Suppressor macrophage treated with lipopolysaccharide for 1 hour (primary cell): Measurements from ENCODE around the gene DNAH10.
"Not testable (repeated sequence)": the region's sequence is repeated elsewhere in the genome, so short reads cannot be mapped to it uniquely, and the experiment has no call there.

Experiments used
- DNase-seq, 3 donors: peaks; one replicate each; pipeline ENCODE4 v3.0.0-alpha.2; 2020 to 2022

The DNAH10 gene

DNA sequence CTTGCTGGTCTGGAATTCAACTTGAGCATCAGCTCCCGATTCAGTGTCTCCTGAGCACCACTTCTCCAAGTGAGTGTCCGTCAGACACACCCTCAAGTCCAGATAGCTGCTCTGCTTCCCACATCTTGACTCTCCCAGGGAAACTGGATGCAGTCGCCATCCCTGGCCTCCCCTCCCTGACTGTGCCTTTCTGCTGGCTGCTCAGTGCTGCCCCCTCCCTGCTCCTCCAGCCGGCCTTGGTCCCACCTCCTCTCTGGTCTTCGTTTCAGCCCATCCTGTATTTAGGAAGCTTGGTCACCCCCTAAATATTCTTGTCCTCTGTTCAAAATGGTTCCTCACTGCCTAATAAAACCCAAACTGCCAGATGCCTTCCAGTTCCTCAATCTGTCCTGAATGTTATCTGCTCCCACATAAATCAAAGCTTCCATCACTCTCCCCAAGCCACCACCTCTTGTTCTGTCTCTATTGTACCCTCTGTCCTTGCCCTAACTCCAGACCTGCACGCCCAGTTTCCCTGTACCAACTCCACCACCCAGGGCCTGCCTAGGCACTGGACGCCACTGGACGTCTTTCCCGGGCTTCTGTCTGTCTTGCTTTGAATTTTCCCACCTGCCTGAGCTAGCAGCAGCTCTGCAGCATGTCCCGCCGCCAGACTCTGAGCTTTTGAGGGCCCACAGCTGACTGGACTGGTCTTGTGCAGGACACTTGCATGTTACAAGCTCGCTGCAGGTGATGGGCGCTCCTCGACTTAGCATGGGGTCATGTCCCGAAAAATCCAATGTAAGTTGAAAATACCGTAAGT lies 176.8 kb downstream of the DNAH10 start:
- no peak for DNase-seq

DNA sequence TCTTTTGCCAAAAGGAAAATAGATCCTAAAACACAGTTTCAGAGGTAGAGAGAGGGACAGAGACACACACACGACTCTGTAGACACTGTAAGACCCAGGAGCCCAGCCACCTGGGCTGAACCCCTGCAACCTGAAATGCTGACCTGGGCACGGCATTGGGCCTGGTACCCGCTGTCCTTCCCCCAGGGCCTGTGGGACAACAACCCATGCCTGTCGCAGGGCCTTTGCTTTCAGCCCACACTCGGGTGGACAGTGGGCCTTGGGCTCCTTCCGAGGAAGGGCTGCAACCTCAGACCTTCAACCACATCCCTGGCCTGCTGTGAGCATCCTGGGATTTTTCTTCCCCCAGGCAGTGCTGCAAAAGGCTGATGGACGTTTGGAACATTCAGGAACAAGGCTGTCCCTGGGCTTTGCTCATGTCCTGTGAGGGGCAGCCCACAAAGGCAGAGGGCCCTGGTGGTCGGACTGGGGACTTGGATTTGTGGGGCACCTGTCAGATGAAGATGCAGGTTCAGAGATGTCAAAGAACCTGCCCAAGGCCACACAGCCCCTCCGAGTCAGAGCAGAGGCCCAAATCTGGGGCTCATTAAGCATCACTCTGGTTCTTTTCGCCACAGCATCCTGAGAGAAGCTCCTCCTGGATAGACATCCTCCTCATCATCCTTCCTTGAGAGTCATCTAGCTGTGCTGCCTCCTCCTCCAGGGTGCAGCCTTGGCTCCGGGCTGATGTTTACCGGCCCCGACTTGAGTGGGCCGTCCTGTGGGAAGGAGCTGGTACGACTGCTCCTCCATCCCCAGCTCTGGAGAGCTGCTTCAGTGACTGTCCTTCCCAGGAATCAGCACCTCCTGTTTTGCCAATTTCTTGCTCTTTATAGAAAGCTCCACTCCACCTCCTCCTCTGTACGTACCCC lies 177.9 kb downstream of the DNAH10 start:
- no peak for DNase-seq

DNA sequence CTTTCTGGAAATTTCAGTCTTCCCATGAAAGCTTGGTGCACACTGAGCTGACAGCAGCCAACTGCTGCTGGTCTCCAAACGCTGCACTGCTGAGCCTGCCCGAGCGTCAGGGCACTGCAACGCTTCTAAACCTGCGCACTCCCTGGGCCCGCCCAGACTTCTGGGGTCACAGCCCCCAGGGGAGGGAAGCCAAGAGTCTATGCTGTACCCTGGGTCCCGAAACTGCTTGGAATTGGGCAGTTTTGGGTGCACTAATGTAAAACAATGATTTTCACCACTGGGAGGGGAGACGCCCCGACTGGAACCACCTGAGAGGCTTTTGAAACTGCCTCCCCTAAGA lies 178.5 kb downstream of the DNAH10 start:
- DNase-seq, result no peak

DNA sequence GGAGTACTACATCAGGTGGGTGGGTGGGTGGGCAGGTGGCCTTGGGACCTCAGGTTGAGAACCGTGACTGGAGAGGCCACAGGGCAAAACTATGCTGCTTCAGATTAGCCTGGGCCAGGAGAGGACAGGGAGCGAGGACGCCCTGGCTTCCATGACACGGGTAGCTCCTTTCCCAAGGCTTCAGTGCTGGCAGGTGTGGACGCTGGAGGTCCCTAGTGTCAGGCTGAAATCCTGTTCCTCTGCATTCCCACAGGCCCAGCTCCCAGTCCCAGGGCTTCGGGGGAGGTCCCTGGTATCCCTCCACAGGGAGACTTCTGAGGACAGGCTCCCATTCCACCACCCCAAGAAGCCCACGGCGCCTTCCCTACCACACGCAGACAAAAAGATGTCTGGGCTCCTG lies 178.9 kb downstream of the DNAH10 start:
- DNase-seq, result no peak

DNA sequence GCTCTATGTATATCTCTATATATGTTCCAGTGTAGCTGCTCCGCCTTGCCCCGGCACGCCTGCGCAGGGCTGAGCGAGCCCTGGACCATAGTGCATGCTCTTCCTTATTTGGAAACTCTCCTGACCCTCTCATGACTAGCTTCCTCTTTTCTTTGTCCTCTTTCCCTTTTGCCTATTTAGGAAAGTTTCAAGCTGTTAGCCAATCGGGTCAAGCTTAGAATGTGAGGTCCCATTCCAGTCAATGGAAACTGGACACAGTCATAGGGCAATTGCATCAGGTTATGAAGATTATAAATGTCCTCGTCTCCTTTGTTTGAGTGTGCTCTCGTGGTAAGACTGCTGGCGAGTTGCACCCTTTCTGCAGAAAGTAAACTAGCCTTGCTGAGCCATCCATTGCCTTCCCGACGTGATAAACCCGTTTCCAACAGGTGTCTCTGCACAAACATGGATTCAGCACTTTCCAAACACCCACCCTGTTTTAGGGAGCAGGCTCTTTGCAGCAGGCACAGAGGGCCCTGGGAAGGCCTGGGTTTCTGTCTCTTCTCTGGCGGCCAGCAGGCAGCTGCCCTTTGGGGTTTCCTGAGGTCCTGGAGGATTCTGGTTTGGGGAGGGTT lies 179.6 kb downstream of the DNAH10 start:
- peak; percentile 85 to 94 (median 89) for DNase-seq

DNA sequence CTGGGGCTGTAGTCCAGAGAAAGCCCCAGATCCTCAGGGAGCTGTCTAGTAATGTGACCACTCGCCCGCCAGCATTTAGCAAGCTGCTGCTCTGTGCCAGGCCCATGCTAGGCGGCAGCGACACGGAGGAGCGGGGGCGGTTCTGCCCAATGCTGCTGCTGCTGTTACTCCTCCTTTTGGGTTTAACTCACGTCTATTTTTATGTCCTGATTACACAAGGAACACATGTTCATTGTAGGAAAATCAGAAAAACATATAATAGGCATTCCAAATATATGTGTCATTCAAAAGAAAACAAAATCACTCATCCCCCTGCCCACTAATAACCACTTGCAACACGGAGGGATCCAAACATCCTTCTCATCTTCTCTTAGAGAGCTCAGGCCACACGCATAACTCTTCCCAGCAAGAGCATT lies 180.1 kb downstream of the DNAH10 start:
- DNase-seq, result peak in 1 of 3 donors; percentile 15

DNA sequence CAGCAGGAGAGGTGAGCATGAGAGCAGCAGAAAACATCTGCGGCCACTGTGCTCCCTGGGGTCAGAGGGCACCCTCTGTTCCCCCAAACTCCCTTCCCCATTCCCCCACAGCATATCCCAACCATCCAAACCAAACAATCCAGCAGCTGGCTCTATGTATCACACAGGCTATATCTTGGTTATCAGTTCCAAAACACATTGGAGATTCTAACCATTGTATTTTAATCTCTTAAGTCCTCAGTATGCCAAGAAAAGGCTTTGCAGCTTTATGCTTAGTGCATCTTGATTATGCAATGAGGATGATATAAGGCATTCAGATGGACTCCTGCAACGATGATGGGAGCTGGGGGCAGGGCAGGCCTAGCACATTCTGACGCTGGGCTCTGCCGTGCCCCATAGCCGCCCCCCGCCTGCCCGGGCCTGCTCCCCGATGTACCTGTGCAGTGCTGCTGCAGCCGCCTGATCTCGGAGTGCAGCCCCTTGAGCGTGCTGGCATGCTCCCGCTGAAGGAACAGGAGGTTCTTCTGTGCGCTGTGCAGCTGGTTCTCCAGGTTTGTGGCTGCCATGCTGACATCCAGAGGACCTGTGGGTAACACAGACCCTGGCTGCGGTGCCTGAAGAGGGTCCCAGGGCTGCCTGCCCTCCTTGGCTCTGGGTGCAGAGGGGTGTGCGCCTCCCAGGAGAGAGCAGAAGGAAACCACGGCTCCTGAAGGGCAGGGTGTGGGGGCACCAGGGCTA lies 181.0 kb downstream of the DNAH10 start:
- DNase-seq, result no peak

DNA sequence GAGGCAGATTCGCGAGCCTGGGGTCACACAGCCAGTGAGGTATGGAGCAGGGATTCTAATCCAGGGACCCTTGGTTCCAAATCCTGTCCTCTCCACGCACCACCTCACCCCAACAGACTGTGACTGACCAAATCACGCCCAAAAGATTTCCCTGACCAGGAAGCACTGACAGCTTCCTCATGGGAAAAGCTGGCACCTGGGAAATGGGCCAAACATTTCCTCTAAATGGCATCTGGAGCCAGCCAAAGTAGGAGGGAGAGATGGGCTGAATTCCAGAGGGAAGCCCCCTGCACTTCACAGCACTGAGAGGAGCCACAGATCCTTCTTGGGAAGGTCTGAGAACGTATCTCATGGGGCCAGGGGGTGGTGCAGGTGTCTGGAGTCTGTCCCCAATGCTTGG lies 181.7 kb downstream of the DNAH10 start:
- no peak for DNase-seq

DNA sequence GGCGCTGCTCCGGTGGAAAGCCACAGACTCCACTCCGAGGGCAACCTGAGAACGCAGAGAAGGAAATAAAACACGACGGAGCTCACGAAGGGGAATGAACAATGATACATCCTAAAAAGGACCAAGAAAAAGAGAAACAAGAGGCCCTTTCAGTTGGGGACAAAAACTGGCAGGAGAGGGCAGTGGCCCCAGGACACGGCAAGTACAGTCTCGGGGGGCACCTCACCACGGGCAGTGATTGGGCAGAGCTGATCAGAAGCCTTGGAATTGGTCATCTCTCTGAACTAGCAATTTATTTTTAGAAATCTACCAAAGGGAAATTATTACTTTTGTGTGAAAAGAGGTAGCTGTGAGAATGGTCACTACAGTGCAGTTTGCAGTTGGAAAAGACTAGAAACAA lies 182.6 kb downstream of the DNAH10 start:
- no peak for DNase-seq

DNA sequence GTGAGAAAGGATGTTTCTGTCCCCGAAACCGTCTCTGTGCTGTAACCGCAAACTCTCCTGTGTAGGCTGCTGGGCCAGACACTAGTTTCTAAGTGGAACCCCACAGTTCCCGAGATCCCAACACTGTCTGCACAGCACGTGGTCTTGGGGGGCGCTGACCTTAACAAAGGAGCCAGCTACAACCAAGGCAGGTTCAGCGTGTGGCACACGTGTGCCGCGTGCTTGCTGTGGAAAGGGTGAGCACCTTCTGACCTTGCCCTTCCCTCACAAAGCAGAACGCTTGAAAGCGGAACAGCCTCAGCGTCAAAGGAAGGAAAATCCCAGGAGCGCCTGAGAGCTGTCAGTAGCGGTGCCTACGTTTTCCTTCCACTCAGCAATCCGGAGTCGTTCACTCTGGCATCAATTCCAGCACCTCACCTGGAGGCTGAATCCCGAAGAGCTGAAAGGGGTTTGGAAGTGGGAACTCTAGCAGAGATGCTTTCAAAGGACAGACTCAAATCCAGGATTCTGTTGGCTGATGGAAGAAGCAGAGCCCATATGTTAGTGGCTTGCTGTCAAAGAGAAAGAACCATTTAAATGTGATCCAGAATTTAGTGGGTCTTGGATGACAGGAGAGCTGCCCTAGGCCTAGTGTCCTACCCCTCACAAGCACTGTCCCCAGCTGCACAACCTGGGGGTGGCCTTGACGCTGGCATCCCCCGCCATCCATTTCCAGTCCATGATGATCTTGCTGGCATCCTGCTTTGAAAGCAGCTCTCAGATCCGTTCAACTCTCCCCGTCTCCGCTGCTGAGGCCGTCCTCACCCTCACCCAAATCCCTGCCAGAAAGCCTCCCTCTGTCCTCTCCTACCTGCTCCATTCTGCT lies 183.4 kb downstream of the DNAH10 start:
- no peak for DNase-seq

DNA sequence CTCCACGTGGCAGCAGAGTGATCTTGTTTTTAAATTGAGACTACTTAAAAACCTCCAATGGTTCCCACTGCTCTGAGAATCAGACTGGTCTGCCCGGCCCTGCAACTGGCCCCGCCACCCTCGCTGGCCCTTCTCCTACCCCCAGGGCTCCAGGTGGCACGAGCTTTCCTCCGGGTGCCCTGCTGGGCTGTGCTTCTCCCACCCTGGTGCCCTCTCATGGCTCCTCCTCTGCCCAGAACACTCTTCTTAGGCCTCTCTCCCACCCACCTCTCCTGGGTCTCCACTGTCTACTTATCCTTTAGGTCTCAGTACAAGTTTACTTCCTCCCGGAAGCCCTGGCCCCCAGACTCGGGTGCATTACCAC lies 184.0 kb downstream of the DNAH10 start:
- no peak for DNase-seq

DNA sequence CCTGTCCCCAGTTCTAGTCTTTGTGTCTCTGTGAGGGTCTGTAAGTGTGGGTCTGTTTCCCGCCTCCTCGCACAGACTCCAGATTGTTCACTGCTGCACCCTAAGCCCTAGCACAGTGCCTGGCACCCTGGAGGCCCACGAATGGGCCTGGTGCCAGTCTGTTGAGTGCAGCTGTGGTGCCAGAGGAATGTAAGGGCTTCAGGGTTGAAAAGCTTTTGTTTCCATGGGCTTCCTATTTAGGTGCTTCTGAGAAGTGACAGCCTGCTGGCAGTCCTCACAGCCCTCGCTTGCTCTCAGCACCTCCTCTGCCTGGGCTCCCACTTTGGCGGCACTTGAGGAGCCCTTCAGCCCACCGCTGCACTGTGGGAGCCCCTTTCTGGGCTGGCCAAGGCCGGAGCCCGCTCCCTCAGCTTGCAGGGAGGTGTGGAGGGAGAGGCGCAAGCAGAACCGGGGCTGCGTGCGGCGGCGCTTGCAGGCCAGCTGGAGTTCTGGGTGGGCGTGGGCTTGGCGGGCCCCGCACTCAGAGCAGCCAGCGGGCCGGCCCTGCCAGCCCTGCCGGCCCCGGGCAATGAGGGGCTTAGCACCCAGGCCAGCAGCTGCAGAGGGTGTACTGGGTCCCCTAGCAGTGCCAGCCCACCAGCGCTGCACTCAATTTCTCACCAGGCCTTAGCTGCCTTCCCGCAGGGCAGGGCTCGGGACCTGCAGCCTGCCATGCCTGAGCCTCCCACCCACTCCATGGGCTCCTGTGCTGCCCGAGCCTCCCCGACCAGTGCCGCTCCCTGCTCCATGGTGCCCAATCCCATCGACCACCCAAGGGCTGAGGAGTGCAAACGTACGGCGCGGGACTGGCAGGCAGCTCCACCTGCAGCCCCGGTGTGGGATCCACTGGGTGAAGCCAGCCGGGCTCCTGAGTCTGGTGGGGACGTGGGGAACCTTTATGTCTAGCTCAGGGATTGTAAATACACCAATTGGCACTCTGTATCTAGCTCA lies 184.7 kb downstream of the DNAH10 start:
- not testable (repeated sequence) for DNase-seq

DNA sequence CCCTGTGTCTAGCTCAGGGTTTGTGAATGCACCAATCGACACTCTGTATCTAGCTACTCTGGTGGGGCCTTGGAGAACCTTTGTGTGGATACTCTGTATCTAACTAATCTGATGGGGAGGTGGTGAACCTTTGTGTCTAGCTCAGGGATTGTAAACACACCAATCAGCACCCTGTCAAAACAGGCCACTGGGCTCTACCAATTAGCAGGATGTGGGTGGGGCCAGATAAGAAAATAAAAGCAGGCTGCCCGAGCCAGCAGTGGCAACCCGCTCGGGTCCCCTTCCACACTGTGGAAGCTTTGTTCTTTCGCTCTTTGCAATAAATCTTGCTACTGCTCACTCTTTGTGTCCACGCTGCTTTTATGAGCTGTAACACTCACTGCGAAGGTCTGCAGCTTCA lies 185.4 kb downstream of the DNAH10 start:
- DNase-seq, result not testable (repeated sequence)

DNA sequence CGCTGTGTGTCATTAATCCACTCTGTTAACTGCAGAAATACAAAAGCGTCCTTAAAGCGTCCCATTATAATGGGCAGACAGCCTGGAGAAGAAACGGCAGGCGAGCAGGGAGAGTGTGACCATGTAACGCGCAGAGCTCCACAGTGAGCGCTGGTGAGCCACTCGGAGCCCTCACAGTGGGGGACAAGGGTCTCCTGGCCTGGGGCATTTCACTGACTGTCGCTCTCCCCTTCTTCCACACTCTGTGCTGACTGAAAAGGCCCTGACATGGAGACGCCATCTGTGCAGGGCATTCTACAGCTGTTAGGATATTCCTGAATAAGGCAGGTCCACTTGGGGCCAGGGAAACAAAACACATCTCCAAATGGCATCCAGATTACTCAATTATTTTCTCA lies 186.3 kb downstream of the DNAH10 start:
- no peak for DNase-seq

DNA sequence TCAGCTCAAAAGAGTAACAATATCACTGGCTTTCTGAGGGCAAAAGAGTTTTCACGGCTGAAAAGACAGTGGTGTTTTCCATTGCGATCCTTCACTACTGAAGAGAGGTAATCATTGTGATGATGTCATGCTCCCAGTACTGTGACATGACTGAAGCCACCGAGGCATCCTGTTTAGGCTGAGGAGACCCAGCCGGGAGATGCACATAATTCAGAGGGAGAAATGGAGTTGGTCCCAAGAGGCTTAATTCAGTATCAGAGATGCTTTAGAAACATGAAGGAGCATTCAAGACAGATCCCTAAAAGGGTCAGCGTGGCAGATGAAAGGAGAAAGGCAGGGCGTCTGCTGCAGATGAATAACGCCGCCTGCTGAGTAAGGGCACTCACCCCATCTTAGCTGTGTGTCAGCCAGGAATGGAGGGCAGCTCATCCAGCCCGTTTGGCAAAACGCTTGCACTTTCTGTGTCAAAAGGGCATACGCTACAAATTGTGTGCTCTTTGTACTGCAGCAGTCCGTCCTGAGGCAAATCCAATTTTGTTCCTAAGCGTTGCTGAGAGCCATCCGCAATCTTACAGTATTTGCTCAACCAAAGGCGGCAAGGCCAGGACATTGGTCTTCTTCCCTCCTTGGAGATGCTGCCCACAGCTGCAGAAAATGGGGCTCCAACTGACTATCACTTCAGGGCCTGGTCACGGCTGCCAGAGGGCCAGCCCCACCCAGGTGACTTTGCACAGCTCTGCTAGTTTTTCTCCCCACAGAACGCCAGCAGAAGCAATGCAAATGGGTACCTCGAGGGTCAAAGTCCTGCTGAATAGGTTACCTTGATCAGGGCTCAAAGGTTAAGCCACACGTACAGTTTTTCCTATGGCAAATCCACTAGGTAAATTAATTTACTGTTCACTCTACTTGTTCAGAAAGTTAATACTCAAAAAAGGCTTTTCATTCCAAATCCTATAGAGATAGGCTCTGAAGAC lies 187.0 kb downstream of the DNAH10 start:
- no peak for DNase-seq

DNA sequence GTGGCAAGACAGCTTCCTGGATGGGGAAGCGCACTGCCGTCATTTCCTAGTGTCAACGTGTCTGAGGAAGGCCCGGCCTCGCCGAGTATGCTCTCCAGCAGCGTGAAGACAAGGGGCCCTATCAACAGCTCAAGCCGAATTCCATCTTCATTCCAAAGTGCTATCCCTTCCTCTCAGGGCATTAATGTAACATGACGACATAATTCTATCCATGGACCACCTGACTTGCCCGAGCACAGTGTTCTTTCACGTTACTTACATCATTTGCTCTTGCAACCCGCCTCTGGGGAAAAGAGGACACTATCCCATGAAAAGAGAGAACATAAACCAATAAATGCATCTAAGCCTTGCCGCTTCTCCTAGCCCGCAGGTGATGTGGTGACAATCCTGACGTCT lies 187.7 kb downstream of the DNAH10 start:
- no peak for DNase-seq

DNA sequence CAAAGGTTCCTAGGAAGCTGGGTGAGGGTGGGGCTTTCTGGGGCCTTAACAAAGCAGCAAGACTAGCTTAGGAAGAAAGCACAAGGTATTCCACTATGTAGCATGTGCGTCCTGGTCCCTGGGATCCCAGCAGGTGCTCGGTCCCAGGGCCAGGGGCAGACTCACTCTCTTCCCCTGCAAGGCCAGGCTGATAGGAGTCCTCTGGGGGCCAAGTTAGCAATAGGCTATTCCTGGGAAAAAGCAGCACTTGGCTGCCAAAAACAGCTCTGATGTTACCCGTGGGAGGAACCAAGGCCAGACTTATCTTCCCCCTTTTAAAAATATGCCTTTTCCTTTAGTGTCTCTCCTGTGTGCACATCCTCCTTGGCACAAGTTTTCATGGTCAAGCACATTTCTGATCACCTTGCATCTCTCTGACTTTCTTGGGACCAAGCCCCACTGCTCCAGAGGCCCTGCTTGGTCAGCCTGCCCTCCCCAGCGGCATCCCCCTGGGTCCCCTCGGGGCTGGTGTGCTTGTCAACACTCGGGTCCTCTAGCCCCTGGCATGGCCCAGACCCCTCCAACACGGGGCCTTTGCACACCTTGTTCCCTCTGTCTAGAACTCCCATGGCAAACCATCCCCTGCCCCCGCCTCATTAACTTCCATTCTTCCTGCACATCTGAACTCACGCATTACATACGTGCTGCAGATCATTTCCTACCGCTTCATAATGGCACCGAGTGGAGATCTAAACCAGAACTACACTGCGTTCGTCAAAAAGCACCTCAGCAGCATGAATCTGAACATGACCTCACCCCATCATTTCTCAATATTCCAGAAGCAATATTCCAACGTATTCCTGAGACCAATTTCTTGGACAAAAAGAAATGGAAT lies 188.6 kb downstream of the DNAH10 start:
- no peak for DNase-seq

DNA sequence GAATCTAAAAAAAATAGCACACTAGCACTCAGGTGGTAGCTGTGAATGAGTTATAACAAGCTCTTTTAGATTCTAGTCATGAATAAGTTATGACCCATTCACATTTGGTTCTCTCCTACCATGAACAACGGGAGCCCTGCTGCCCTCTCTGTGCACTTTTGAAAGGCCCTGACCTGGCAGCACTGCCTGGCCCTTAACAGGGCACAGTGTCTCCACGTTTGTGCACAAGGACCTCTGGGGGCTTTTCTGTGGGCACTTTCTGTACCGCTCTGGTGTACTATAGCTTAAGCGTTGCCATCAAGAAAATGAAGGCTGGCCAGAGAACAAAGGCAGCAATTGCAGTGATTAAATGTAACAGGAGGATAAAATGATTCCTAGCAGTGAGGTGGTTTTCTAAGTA lies 189.4 kb downstream of the DNAH10 start:
- DNase-seq, result no peak

DNA sequence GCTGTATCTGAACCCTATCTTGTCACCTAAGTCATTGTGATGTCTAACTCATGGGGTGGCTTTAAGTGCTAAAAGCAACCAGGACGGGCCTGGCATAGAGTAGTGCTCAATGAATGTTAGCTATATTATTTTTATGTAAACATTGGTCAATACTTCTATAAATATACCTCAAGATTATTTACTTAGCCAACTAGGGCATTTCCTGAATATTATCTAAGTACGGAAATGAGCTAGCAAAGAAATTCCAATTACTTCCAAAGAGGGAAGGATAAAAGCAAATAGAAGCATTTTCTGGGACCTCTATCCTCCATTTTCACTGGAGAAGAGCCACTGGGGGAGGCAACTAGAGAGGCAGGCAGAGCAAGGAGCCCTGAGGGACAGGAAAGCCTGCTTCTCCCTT lies 189.9 kb downstream of the DNAH10 start:
- DNase-seq, result no peak
